Activated CD4-positive, alpha-beta T cell treated with anti-CD3 and anti-CD28 coated beads, Interleukin-2, amount 10 ng/mL, durations not matched to agents 7 days and 5 days (primary cell): Measurements from ENCODE around the gene MT1X. TPM values are rescaled to one million over a fixed set of nuclear protein-coding genes. Genes with fewer than 3 reads are reported as not detected.

Experiments used
- CTCF ChIA-PET: fragments of 350-600 bp; sonication (Branson Sonifier 250); formaldehyde crosslinking; loops from one replicate; lab custom pipeline; 2021; ENCODE audit warnings: antibody characterized with exemption; lab: Charles Lee
- POLR2A ChIA-PET: fragments of 350-600 bp; sonication (Branson Sonifier 250); formaldehyde crosslinking; loops from one replicate; lab custom pipeline; 2021; ENCODE audit warnings: antibody characterized with exemption; lab: Charles Lee
- DNase-seq: peaks from one replicate; pipeline ENCODE4 v3.0.0-alpha.2; 2020
- H3K27ac Mint-ChIP-seq: one replicate; pipeline ENCODE4 v1.8.0; 2021; ENCODE audit warnings: mild to moderate bottlenecking, moderate library complexity, mixed read lengths
- H3K27me3 Mint-ChIP-seq: one replicate; pipeline ENCODE4 v1.8.0; 2021; ENCODE audit warnings: mixed read lengths
- H3K36me3 Mint-ChIP-seq: one replicate; pipeline ENCODE4 v1.8.0; 2021; ENCODE audit warnings: low read depth, mixed read lengths
- H3K4me1 Mint-ChIP-seq: one replicate; pipeline ENCODE4 v1.8.0; 2021; ENCODE audit warnings: mixed read lengths
- H3K4me3 Mint-ChIP-seq: one replicate; pipeline ENCODE4 v1.8.0; 2021; ENCODE audit warnings: mild to moderate bottlenecking, moderate library complexity, mixed read lengths
- H3K9me3 Mint-ChIP-seq: one replicate; pipeline ENCODE4 v1.8.0; 2021; ENCODE audit warnings: mixed read lengths
- total RNA-seq, 2 experiments: library from RNA; stranded (reverse); gene quantifications; one replicate each; pipeline ENCODE4 v1.2.3, GENCODE V29; 2021

MT1X gene
- total RNA-seq, 2 experiments from 2014 or later: 57.6 to 59.1 TPM

DNA sequence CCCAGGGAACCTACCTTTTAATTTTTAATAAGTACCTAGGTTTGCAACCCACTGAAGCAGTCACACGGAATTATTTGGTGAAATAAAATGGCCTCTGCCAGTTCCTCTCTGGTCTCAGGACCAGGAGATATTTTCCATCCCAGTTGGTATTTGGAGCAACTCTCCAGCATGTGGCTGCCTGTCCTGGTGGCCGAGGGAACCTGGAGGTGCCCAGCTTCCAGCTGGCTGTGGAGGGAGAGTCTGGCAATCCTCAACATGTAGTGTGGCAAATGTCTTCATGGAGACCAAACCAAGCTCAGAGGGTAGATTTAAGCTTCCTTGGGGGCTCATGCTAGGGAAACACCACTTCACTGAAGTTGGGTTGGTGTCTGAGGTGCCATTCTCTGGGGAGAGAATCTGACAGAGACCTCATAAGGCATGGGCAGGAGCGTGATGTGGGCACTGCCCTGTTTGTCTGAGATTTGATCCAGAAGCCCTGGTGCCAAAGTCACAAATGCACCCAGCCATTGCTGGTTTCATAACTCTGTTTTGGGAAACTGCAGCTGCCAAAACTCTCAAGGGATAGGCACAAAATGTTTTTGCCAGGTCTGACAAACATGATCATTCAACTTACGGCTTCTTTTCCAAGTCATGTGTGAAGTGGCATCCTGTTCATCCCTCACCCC is 2.8 kb downstream of the MT1X start:
- ChIA-PET CTCF (interaction anchor here (0.8 to 3.5 kb wide), 4 partner anchors 17 to 108 kb away, joined by 3 to 21 read pairs (median 3); no protein-coding TSS in a partner anchor), POLR2A (no interaction called here)
- H3K4me3 Mint-ChIP-seq: no peak overlapping the region
- peaks cover 6% of the 10 kb centered on the region for H3K9me3 Mint-ChIP-seq
- peaks cover 26% of the 10 kb centered on the region for H3K4me1 Mint-ChIP-seq
- peaks cover 1% of the 10 kb centered on the region for H3K27me3 Mint-ChIP-seq
- peaks cover 5% of the 10 kb centered on the region for H3K36me3 Mint-ChIP-seq
- no peak for DNase-seq
- no peak overlapping the region for H3K27ac Mint-ChIP-seq

- H3K27ac Mint-ChIP-seq: no peak overlapping the region
- H3K4me1 Mint-ChIP-seq: peaks cover 18% of the 10 kb centered on the region
- DNase-seq: no peak
- ChIA-PET POLR2A (no interaction called here), CTCF (interaction anchor here (3.5 kb wide), 1 partner anchor 15 kb away, joined by 21 read pairs; no protein-coding TSS in a partner anchor)
- H3K9me3 Mint-ChIP-seq: peaks cover 6% of the 10 kb centered on the region
- H3K36me3 Mint-ChIP-seq: peaks cover 5% of the 10 kb centered on the region
- H3K27me3 Mint-ChIP-seq: peaks cover 1% of the 10 kb centered on the region
- no peak overlapping the region for H3K4me3 Mint-ChIP-seq
Measured at GRCh38 chr16:56686758-56687157, 4.5 kb downstream of the MT1X start.

GRCh38 chr16:56688762-56689161 is 6.5 kb downstream of the MT1X start:
- ChIA-PET CTCF (interaction anchor here (1.2 to 1.7 kb wide), 2 partner anchors 13 to 44 kb away, joined by 3 to 6 read pairs; no protein-coding TSS in a partner anchor), POLR2A (no interaction called here)
- peaks cover 6% of the 10 kb centered on the region for H3K9me3 Mint-ChIP-seq
- H3K4me3 Mint-ChIP-seq: no peak overlapping the region
- H3K36me3 Mint-ChIP-seq: peaks cover 5% of the 10 kb centered on the region
- H3K4me1 Mint-ChIP-seq: peaks cover 8% of the 10 kb centered on the region
- H3K27ac Mint-ChIP-seq: no peak overlapping the region
- no peak for DNase-seq
- H3K27me3 Mint-ChIP-seq: peaks cover 1% of the 10 kb centered on the region

DNA sequence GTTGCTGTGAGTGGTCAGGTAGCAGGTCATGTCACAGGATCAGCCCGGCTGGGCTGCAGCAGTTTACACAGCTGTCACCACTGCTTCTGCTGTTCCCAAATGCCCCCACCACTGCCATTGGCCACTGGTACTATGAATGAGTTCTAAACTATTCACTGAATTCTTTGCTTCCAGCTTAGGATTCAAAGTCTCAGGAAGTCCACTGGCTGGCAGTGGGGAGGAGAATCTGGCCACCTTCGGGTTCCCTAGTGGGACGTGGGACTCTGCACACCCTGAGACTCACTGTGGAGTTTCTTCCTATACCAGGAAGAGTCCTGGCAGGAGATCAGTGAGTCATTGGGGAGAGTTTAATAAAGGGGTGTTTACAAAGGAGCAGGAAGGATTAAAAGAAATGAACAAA is 6.9 kb downstream of the MT1X start:
- peaks cover 1% of the 10 kb centered on the region for H3K27me3 Mint-ChIP-seq
- ChIA-PET CTCF (interaction anchor here (1.2 to 1.7 kb wide), 2 partner anchors 13 to 45 kb away, joined by 3 to 6 read pairs; no protein-coding TSS in a partner anchor), POLR2A (no interaction called here)
- H3K9me3 Mint-ChIP-seq: peaks cover 6% of the 10 kb centered on the region
- no peak overlapping the region for H3K4me3 Mint-ChIP-seq
- H3K4me1 Mint-ChIP-seq: peaks cover 4% of the 10 kb centered on the region
- peaks cover 5% of the 10 kb centered on the region for H3K36me3 Mint-ChIP-seq
- DNase-seq: no peak
- H3K27ac Mint-ChIP-seq: no peak overlapping the region

- no peak overlapping the region for H3K4me3 Mint-ChIP-seq
- H3K9me3 Mint-ChIP-seq: peaks cover 6% of the 10 kb centered on the region
- DNase-seq: no peak
- H3K27ac Mint-ChIP-seq: no peak overlapping the region
- ChIA-PET POLR2A (no interaction called here), CTCF (no interaction called here)
- no peaks in the 10 kb centered on the region for H3K4me1 Mint-ChIP-seq
- peaks cover 5% of the 10 kb centered on the region for H3K36me3 Mint-ChIP-seq
- peaks cover 1% of the 10 kb centered on the region for H3K27me3 Mint-ChIP-seq
Measured at GRCh38 chr16:56690420-56691122, 8.3 kb downstream of the MT1X start.

DNA sequence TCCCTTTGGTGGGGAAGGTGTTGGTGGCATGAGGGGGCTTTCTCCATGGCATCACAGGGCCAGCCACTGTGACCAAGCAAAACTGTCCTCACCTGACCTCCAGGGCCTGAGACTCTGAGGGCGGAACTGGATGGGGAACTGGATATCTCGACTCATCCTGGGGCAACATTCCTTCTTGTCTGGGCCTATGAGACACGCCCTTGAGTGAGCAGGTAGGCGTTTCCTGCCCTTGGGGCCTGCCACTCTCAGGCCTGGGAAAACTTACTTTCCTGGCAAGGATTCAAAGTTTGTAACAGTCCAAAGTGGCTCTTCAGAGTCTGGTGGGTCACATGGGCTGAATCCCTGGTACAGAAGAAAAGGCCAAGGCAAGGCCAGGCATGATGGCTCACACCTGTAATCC is 9.6 kb downstream of the MT1X start:
- H3K4me1 Mint-ChIP-seq: no peaks in the 10 kb centered on the region
- DNase-seq: no peak
- H3K9me3 Mint-ChIP-seq: peaks cover 5% of the 10 kb centered on the region
- CTCF ChIA-PET: interaction anchor here (0.6 to 1.0 kb wide), 3 partner anchors 15 to 64 kb away, joined by 3 to 4 read pairs (median 3); no protein-coding TSS in a partner anchor
- H3K27ac Mint-ChIP-seq: no peak overlapping the region
- no peak overlapping the region for H3K4me3 Mint-ChIP-seq
- POLR2A ChIA-PET: no interaction called here
- peaks cover 4% of the 10 kb centered on the region for H3K27me3 Mint-ChIP-seq
- no peaks in the 10 kb centered on the region for H3K36me3 Mint-ChIP-seq

GRCh38 chr16:56695246-56695645 is 13.0 kb downstream of the MT1X start:
- no peak for DNase-seq
- Mint-ChIP-seq H3K27me3 (peaks cover 4% of the 10 kb centered on the region), H3K4me3 (no peak overlapping the region), H3K36me3 (no peaks in the 10 kb centered on the region), H3K27ac (no peak overlapping the region), H3K9me3 (peaks cover 4% of the 10 kb centered on the region), H3K4me1 (no peaks in the 10 kb centered on the region)
- ChIA-PET POLR2A (no interaction called here), CTCF (interaction anchor here (0.6 to 1.4 kb wide), 5 partner anchors 13 to 648 kb away, joined by 3 to 5 read pairs (median 4); partner anchors contain the start of gene MT1X)

GRCh38 chr16:56697456-56698155 is 15.3 kb downstream of the MT1X start:
- Mint-ChIP-seq H3K4me3 (no peak overlapping the region), H3K27me3 (peaks cover 4% of the 10 kb centered on the region), H3K36me3 (no peaks in the 10 kb centered on the region), H3K4me1 (peaks cover 11% of the 10 kb centered on the region), H3K27ac (no peak overlapping the region), H3K9me3 (peaks cover 4% of the 10 kb centered on the region)
- no peak for DNase-seq
- ChIA-PET POLR2A (no interaction called here), CTCF (interaction anchor here (1.1 to 1.6 kb wide), 4 partner anchors 15 to 121 kb away, joined by 3 to 4 read pairs (median 4); no protein-coding TSS in a partner anchor)

GRCh38 chr16:56700195-56700594 is 17.9 kb downstream of the MT1X start:
- Mint-ChIP-seq H3K27me3 (peaks cover 4% of the 10 kb centered on the region), H3K9me3 (peaks cover 4% of the 10 kb centered on the region), H3K27ac (no peak overlapping the region), H3K4me1 (peaks cover 11% of the 10 kb centered on the region), H3K4me3 (no peak overlapping the region), H3K36me3 (no peaks in the 10 kb centered on the region)
- POLR2A ChIA-PET: no interaction called here
- CTCF ChIA-PET: interaction anchor here (2.4 to 4.3 kb wide), 3 partner anchors 15 to 187 kb away, joined by 17 to 41 read pairs (median 21); no protein-coding TSS in a partner anchor
- DNase-seq: no peak

DNA sequence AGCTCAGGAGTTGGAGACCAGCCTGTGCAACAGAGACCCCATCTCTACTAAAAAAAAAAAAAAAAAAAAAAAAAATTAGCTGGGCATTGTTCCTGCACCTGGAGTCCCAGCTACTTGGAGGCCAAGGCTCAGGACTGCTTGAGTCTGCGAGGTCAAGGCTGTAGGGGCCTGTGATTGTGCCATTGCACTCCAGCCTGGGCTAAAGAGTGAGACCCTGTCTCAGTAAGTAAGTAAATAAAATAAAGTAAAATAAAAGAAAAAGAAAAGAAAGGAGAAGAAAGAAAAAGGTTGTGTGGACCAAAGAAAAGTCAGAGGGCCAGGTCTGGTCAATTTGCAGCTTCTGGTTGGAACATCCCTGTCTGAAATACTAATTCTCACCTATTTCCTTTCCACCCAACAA is 18.4 kb downstream of the MT1X start:
- Mint-ChIP-seq H3K27ac (no peak overlapping the region), H3K4me1 (peaks cover 11% of the 10 kb centered on the region), H3K4me3 (no peak overlapping the region), H3K27me3 (peaks cover 4% of the 10 kb centered on the region), H3K36me3 (no peaks in the 10 kb centered on the region), H3K9me3 (peaks cover 4% of the 10 kb centered on the region)
- POLR2A ChIA-PET: no interaction called here
- CTCF ChIA-PET: interaction anchor here (1.3 to 4.3 kb wide), 9 partner anchors 15 to 187 kb away, joined by 3 to 41 read pairs (median 11); partner anchors contain the start of gene MT2A
- DNase-seq: no peak

- CTCF ChIA-PET: interaction anchor here (0.6 to 4.3 kb wide), 36 partner anchors 10 to 188 kb away, joined by 3 to 41 read pairs (median 4); partner anchors contain the start of genes MT2A and MT4
- Mint-ChIP-seq H3K27me3 (peaks cover 1% of the 10 kb centered on the region), H3K4me1 (peaks cover 11% of the 10 kb centered on the region), H3K9me3 (peaks cover 2% of the 10 kb centered on the region), H3K4me3 (no peak overlapping the region), H3K27ac (peak overlapping the region; percentile 60), H3K36me3 (no peaks in the 10 kb centered on the region)
- POLR2A ChIA-PET: no interaction called here
- no peak for DNase-seq
Measured at GRCh38 chr16:56701534-56701933, 19.3 kb downstream of the MT1X start.

DNA sequence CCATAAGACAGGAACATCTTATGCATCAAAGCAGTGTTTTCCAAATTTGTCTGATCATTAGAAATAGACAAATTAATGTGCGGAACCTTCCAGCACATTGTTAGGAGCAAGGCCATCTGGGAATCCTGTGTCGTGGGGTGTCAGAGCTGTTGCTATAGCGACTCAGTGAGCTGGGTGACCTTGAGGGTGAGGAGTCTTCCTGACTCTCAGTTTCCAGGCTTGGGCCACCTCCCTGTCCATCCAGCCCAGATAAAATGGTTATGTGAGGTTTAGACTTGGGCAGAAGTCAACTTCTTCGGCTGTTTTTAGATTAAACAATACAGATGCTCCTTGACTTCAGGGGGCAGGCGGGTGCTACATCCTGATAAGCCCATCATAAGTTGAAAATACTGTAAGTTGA is 20.6 kb downstream of the MT1X start:
- Mint-ChIP-seq H3K27ac (no peak overlapping the region), H3K27me3 (peaks cover 1% of the 10 kb centered on the region), H3K4me3 (no peak overlapping the region), H3K4me1 (peaks cover 15% of the 10 kb centered on the region), H3K9me3 (no peaks in the 10 kb centered on the region), H3K36me3 (no peaks in the 10 kb centered on the region)
- no peak for DNase-seq
- ChIA-PET CTCF (interaction anchor here (0.7 to 4.3 kb wide), 11 partner anchors 14 to 497 kb away, joined by 3 to 41 read pairs (median 10); no protein-coding TSS in a partner anchor), POLR2A (no interaction called here)
